ENCODE data around the gene CALCA. TPM values are rescaled to one million over a fixed set of nuclear protein-coding genes. Genes with fewer than 3 reads are reported as not detected.
"Not testable (repeated sequence)": the region's sequence is repeated elsewhere in the genome, so short reads cannot be mapped to it uniquely, and the experiment has no call there.

Gene CALCA
- total RNA-seq, 4 donors from 2014 or later: not detected

DNA sequence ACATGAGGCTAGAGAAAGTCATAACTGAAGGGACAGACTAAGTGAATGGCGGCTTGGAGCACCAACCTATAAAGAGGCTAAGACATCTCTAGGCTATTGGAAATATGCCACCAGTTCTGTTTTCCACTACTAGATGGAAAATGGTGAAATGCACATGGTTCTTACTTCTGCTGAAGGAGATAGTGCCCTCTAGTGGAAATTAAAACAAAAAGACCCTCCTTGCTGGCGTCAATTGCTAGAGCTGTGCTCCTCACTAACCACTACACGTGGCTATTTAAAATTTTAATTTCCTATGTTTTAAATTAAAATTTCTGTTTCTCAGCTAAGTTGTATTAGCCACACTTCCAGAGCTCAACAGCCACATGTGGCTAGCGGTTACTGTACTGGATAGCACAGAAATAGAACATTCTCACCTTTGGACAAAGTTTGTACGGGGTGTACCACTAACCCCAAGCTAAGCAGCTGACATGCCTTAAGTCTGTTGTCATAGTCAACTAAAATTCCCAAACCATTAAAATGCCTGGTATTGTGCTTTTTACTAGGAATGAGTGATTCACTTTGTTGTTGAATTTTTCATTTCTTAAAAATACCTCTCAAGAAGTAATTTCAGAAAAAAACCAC is 34.1 kb upstream of the CALCA start:
- intact Hi-C loops (cut with DNase I; ENCODE audit: low total_unique reads): no loop called here
- no peak overlapping the region for H3K27ac ChIP-seq
- in situ Hi-C loops (cut with MboI; ENCODE audit: low pct_ligation_motif_present in 1 of 4, low pct_unique_long_range_greater_than_20kb in 1 of 4, low sequenced_read_pairs in 3 of 4): no loop called here
- H3K4me3 ChIP-seq: no peak overlapping the region
- no peaks in the 10 kb centered on the region for H3K36me3 ChIP-seq
- 57 to 64% methylated on average over 5 of the region's 5 CpGs for WGBS, 2 donors (ENCODE audit: low coverage in 1 of 2)
- peaks cover 18% of the 10 kb centered on the region for H3K27me3 ChIP-seq
- no peaks in the 10 kb centered on the region for H3K4me1 ChIP-seq
- H3K9me3 ChIP-seq: no peaks in the 10 kb centered on the region
- DNase-seq: no peak
- TF ChIP-seq CTCF (IDR thresholded peaks at IDR 0.05): peak in 4 of 5 experiments; percentile 10 to 44 (median 24)
- TF ChIP-seq POLR2AphosphoS5 (IDR thresholded peaks at IDR 0.05): no peak
- TF ChIP-seq POLR2A (IDR thresholded peaks at IDR 0.05): no peak
- no peak for TF ChIP-seq EP300 (IDR thresholded peaks at IDR 0.05; ENCODE audit: low read depth)

DNA sequence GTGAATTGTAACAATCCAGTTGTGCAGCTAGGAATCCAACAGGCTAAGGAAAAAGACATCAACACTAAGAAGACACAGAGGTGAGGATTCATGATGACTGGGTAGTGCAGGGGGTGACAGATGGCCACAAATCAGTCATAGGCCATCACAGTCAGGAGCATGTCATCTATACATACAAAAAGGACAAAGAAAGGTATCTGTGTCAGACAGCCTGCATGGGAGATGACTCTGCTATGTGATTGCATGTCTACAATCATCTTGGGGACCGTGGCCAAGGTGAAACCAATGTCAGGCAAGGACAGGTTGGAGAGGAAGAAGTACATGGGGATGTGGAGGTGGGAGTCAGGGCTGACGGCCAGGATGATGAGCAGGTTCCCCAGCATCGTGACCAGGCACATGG is 16.0 kb upstream of the CALCA start:
- WGBS, 2 donors (ENCODE audit: low coverage in 1 of 2): 55 to 58% methylated on average over 2 to 3 of the region's 3 CpGs
- in situ Hi-C loops (cut with MboI; ENCODE audit: low pct_ligation_motif_present in 1 of 4, low pct_unique_long_range_greater_than_20kb in 1 of 4, low sequenced_read_pairs in 3 of 4); intact Hi-C loops (cut with DNase I; ENCODE audit: low total_unique reads); H3K36me3 ChIP-seq; H3K27ac ChIP-seq; H3K4me3 ChIP-seq; H3K4me1 ChIP-seq; H3K9me3 ChIP-seq; DNase-seq; H3K27me3 ChIP-seq: not testable (repeated sequence)

DNA sequence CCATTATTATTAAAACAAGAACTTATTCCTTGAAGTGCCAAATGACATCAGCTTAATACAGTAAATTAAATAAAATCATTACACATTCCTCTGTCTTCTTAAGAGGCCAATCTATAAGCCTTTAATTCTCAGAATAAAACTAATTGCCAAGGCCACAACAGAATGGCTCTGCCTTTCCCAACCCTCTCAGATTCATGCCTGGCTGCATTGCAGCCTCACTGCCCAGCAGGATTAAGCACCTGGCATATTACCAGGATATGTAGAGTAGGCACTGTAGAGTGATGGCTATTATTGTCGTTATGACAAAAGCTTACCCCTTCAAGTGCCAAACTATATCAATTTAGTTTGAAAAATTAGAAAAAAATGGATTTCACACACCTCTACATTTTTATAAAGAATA is 9.4 kb upstream of the CALCA start:
- Histone ChIP-seq H3K27me3 (peaks cover 33% of the 10 kb centered on the region), H3K9me3 (no peaks in the 10 kb centered on the region), H3K4me3 (no peak overlapping the region), H3K27ac (no peak overlapping the region), H3K36me3 (no peaks in the 10 kb centered on the region), H3K4me1 (no peaks in the 10 kb centered on the region)
- 75 to 76% methylated on average over 1 of the region's 1 CpG for WGBS, 2 donors (ENCODE audit: low coverage in 1 of 2)
- TF ChIP-seq POLR2A (IDR thresholded peaks at IDR 0.05): no peak
- no peak for TF ChIP-seq POLR2AphosphoS5 (IDR thresholded peaks at IDR 0.05)
- no peak for TF ChIP-seq EP300 (IDR thresholded peaks at IDR 0.05; ENCODE audit: low read depth)
- no peak for TF ChIP-seq CTCF (IDR thresholded peaks at IDR 0.05)
- in situ Hi-C loops (cut with MboI; ENCODE audit: low pct_ligation_motif_present in 1 of 4, low pct_unique_long_range_greater_than_20kb in 1 of 4, low sequenced_read_pairs in 3 of 4): no loop called here
- DNase-seq: no peak
- intact Hi-C loops (cut with DNase I; ENCODE audit: low total_unique reads): no loop called here

DNA sequence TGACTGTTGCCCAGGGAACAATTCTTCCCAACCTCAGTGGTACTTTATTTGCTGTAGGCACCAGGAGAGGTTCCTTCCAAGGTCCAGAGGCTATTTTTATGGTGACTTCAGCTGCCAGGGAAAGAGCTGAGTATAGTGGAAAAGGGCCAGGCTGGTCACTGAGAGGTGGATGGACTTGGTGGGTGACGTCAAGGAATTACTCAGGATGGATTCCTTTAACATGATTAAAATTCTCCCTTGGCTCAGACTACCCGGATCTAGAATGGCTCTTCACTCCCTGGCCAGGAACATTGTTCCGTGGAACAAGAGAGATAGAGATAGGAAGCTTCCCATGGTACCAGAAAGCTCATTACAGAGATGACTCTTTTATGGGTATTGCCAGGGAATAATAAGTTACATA is 8.7 kb upstream of the CALCA start:
- H3K27me3 ChIP-seq: peaks cover 40% of the 10 kb centered on the region
- TF ChIP-seq POLR2A (IDR thresholded peaks at IDR 0.05) (no peak), CTCF (IDR thresholded peaks at IDR 0.05) (no peak)
- 72% methylated on average over 3 of the region's 3 CpGs; no CpG with 5 or more reads in 1 of the 2 donors for WGBS, 2 donors (ENCODE audit: low coverage in 1 of 2)
- no peaks in the 10 kb centered on the region for H3K36me3 ChIP-seq
- no peak for DNase-seq
- H3K27ac ChIP-seq: no peak overlapping the region
- H3K9me3 ChIP-seq: no peaks in the 10 kb centered on the region
- intact Hi-C loops (cut with DNase I; ENCODE audit: low total_unique reads): no loop called here
- no peaks in the 10 kb centered on the region for H3K4me1 ChIP-seq
- H3K4me3 ChIP-seq: no peak overlapping the region
- in situ Hi-C loops (cut with MboI; ENCODE audit: low pct_ligation_motif_present in 1 of 4, low pct_unique_long_range_greater_than_20kb in 1 of 4, low sequenced_read_pairs in 3 of 4): no loop called here

Data from transverse colon (tissue), 4 donors.